Activated naive CD4-positive, alpha-beta T cell treated with anti-CD3 and anti-CD28 coated beads, Interleukin-2, amount 10 ng/mL, durations not matched to agents 7 days and 5 days (primary cell): ENCODE results near the gene ZNF609.

Experiments
- CTCF ChIA-PET: fragments of 350-600 bp; sonication (Branson Sonifier 250); formaldehyde crosslinking; loops from one replicate; lab custom pipeline; 2021; ENCODE audit warnings: antibody characterized with exemption; lab: Charles Lee
- DNase-seq: peaks from one replicate; pipeline ENCODE4 v3.0.0-alpha.2; 2020
- H3K27ac Mint-ChIP-seq: one replicate; pipeline ENCODE4 v1.8.0; 2021; ENCODE audit warnings: mild to moderate bottlenecking, moderate library complexity, mixed read lengths
- H3K27me3 Mint-ChIP-seq: one replicate; pipeline ENCODE4 v1.8.0; 2021; ENCODE audit warnings: mild to moderate bottlenecking, mixed read lengths
- H3K36me3 Mint-ChIP-seq: one replicate; pipeline ENCODE4 v1.8.0; 2021; ENCODE audit warnings: mixed read lengths
- H3K4me1 Mint-ChIP-seq: one replicate; pipeline ENCODE4 v1.8.0; 2021; ENCODE audit warnings: mixed read lengths
- H3K4me3 Mint-ChIP-seq: one replicate; pipeline ENCODE4 v1.8.0; 2021; ENCODE audit warnings: mild to moderate bottlenecking, moderate library complexity, mixed read lengths
- H3K9me3 Mint-ChIP-seq: one replicate; pipeline ENCODE4 v1.8.0; 2021; ENCODE audit warnings: mixed read lengths

Gene ZNF609

DNA sequence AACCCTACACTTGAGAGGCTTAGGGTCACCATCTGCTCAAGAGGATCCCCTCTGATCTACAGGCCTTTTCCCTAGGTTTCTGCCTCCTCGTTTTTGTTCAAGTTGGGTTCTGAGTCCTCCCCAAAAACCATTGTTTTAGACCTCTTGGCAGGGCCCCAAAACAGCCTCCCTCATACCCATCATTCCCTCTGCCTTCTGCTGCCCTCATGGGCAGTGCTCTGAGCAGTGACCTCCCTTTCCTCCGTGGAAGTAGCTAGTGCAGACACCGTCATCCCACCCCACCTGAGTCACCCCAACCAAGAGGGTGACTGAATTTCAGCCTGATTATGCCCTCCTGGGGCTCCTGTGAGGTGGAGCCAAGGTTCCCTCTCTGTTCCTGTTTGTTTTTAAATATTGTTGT lies 223.0 kb downstream of the ZNF609 start:
- no peak overlapping the region for H3K27ac Mint-ChIP-seq
- no peaks in the 10 kb centered on the region for H3K9me3 Mint-ChIP-seq
- CTCF ChIA-PET, result interaction anchor here (0.6 to 6.1 kb wide), 4 partner anchors 10 to 256 kb away, joined by 3 to 78 read pairs (median 6); no protein-coding TSS in a partner anchor
- H3K4me3 Mint-ChIP-seq, result no peak overlapping the region
- no peaks in the 10 kb centered on the region for H3K4me1 Mint-ChIP-seq
- H3K36me3 Mint-ChIP-seq, result peaks cover 58% of the 10 kb centered on the region
- DNase-seq, result no peak
- no peaks in the 10 kb centered on the region for H3K27me3 Mint-ChIP-seq

DNA sequence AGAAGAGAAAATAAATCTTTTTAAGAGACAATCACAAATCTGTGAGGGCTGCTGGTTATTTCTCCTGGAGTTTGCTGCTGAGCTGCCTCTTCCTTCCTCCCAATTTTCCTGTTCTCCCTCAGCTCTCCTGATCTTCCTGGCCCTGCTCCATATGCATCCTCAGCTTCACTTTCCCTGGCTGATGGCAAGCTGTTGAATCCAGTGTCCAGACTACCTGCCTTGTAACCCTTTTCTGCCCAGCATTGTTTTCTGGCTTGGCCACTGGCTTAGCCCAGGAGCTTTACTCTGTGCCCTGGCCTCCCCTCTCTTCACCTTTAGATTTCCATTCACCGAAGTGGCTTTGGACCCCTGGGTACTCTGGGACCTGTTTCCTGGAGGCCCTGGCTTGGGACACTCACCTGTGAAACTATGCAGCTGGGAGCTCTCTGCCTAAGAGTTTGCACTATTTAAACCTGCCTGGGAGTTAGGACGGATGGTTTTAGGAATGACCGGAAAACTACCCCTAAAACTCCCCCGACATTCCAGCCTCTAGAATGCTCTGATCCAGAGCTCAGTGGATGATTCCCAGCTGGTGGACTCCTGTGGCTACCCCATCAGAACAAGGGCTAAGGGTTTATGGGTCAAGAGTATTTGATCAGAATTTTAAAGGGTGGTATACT lies 225.0 kb downstream of the ZNF609 start:
- Mint-ChIP-seq H3K4me3 (no peak overlapping the region), H3K4me1 (no peaks in the 10 kb centered on the region), H3K27me3 (no peaks in the 10 kb centered on the region), H3K9me3 (no peaks in the 10 kb centered on the region), H3K27ac (no peak overlapping the region), H3K36me3 (peaks cover 48% of the 10 kb centered on the region)
- CTCF ChIA-PET, result interaction anchor here (1.9 to 6.1 kb wide), 3 partner anchors 12 to 45 kb away, joined by 7 to 78 read pairs (median 9); no protein-coding TSS in a partner anchor
- no peak for DNase-seq

DNA sequence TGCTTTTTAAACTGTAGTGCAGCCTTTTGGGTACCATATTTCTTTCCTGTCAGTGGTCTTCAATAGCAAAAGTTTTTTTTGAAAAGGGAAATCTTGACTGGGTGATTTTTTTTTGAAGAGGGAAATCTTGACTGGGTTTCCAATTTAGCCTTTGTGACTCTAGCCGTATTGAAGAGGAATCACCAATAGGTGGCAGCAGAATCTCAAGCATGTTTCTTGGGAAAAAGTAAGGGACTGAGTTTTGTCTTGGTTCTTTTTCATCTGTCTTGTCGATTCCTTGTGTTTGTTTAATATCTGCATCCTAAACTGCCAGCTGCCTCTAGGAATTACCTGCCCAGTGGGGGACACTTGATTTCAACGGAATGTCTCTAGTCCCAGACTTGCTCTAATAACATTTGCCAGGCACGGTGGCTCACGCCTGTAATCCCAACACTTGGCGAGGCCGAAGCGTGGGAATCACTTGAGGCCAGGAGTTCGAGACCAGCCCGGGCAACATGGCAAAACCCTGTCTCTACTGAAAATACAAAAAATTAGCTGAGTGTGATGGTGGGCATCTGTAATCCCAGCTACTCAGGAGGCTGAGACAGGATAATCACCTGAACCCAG lies 225.9 kb downstream of the ZNF609 start:
- CTCF ChIA-PET, result interaction anchor here (0.9 to 6.1 kb wide), 15 partner anchors 10 to 299 kb away, joined by 3 to 78 read pairs (median 4); partner anchors contain the start of gene TRIP4
- no peak overlapping the region for H3K4me3 Mint-ChIP-seq
- H3K36me3 Mint-ChIP-seq, result peaks cover 46% of the 10 kb centered on the region
- no peaks in the 10 kb centered on the region for H3K27me3 Mint-ChIP-seq
- no peaks in the 10 kb centered on the region for H3K4me1 Mint-ChIP-seq
- H3K27ac Mint-ChIP-seq, result peak overlapping the region; percentile 25
- no peaks in the 10 kb centered on the region for H3K9me3 Mint-ChIP-seq
- DNase-seq, result peak; percentile 37

DNA sequence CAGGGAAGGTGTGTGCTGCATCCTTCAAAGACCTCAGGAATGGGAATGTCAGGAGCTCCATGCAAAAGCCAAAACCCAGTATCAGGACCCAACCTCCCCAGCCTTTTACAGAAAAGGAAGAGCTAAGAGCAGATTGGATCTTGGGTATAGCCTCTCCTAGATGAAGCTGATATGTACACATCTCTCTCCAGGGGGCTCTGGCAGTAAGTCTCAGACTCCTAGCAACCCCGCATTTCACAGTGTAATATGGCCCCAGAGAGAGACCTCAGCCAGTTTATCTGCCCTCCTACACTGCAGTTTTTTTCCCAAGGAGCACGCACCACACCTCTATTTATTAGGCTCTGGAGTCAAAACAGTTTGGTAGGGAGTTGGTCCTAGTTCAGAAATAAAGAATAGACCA lies 226.8 kb downstream of the ZNF609 start:
- no peaks in the 10 kb centered on the region for H3K9me3 Mint-ChIP-seq
- H3K36me3 Mint-ChIP-seq, result peaks cover 51% of the 10 kb centered on the region
- no peaks in the 10 kb centered on the region for H3K27me3 Mint-ChIP-seq
- H3K4me1 Mint-ChIP-seq, result no peaks in the 10 kb centered on the region
- H3K4me3 Mint-ChIP-seq, result no peak overlapping the region
- no peak overlapping the region for H3K27ac Mint-ChIP-seq
- no peak for DNase-seq
- CTCF ChIA-PET, result interaction anchor here (0.8 to 6.1 kb wide), 15 partner anchors 9 to 300 kb away, joined by 3 to 78 read pairs (median 4); partner anchors contain the start of gene TRIP4

DNA sequence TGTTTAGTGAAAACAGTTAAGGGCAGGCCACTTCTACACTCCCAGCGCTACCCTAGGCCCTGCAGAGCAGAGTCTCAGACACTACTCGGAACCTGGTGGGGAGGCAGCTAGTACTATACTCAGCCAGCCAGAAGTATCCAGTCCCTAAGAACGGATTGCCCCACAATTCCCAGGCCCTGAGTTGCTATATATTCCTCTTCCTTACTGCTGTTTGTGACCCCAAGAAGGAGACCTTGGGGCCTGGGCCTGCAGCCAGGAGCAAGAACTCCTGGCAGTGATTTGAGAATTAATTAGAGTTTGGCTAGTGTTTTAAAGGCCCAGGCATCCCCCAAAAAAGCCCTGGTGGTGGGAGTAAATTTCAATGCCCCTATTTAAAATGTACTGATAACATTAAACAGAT lies 227.3 kb downstream of the ZNF609 start:
- Mint-ChIP-seq H3K9me3 (no peaks in the 10 kb centered on the region), H3K36me3 (peaks cover 49% of the 10 kb centered on the region), H3K27me3 (no peaks in the 10 kb centered on the region), H3K27ac (peak overlapping the region; percentile 79), H3K4me3 (no peak overlapping the region), H3K4me1 (no peaks in the 10 kb centered on the region)
- DNase-seq, result no peak
- CTCF ChIA-PET, result interaction anchor here (0.8 to 6.1 kb wide), 7 partner anchors 10 to 261 kb away, joined by 3 to 78 read pairs (median 7); no protein-coding TSS in a partner anchor

DNA sequence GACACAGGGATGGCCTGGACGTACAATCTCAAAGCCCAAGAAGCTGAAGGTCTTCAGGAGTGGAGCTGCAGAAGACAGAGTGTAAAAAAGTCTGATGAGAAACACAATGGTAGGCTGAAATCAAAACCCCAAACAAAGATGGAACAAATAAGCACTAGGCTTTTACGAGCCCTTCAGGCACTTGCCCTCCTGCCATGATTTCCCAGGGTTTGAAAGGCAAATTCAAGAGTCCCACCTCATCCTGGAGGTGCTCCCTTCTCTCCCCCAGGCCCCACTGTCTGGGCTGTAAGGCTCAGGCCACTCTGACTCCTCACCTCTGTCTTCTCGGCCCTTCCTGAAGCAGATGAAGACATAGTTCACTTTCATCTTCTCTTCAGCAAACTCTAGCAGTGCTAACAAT lies 228.4 kb downstream of the ZNF609 start:
- Mint-ChIP-seq H3K36me3 (peaks cover 47% of the 10 kb centered on the region), H3K4me1 (no peaks in the 10 kb centered on the region), H3K27ac (peak overlapping the region; percentile 12), H3K27me3 (no peaks in the 10 kb centered on the region), H3K9me3 (no peaks in the 10 kb centered on the region), H3K4me3 (no peak overlapping the region)
- DNase-seq, result no peak
- CTCF ChIA-PET, result interaction anchor here (4.1 kb wide), 1 partner anchor 39 kb away, joined by 24 read pairs; no protein-coding TSS in a partner anchor

DNA sequence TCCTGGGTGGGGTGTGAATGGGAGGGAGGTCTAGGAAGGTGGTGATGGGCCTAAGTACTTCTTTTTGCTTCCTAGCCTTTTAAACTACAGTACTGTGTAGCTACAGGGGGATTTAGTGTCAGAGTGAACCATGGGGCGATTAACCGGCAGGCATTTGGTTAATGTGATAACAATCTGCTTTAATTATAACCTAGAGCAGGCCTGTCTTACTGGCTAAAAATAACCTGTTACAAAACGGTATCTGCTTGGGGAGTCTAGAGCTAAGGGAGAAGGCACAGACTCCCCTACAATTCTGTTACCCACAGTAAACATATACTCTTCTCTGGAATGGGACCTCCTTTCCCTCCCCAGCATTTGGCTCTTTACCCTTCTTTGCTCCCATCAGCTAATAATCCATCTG lies 229.6 kb downstream of the ZNF609 start:
- DNase-seq, result no peak
- H3K27ac Mint-ChIP-seq, result no peak overlapping the region
- no peak overlapping the region for H3K4me3 Mint-ChIP-seq
- no peaks in the 10 kb centered on the region for H3K4me1 Mint-ChIP-seq
- CTCF ChIA-PET, result interaction anchor here (0.6 to 4.1 kb wide), 4 partner anchors 19 to 1809 kb away, joined by 3 to 24 read pairs (median 3); no protein-coding TSS in a partner anchor
- no peaks in the 10 kb centered on the region for H3K9me3 Mint-ChIP-seq
- H3K27me3 Mint-ChIP-seq, result no peaks in the 10 kb centered on the region
- peaks cover 44% of the 10 kb centered on the region for H3K36me3 Mint-ChIP-seq

DNA sequence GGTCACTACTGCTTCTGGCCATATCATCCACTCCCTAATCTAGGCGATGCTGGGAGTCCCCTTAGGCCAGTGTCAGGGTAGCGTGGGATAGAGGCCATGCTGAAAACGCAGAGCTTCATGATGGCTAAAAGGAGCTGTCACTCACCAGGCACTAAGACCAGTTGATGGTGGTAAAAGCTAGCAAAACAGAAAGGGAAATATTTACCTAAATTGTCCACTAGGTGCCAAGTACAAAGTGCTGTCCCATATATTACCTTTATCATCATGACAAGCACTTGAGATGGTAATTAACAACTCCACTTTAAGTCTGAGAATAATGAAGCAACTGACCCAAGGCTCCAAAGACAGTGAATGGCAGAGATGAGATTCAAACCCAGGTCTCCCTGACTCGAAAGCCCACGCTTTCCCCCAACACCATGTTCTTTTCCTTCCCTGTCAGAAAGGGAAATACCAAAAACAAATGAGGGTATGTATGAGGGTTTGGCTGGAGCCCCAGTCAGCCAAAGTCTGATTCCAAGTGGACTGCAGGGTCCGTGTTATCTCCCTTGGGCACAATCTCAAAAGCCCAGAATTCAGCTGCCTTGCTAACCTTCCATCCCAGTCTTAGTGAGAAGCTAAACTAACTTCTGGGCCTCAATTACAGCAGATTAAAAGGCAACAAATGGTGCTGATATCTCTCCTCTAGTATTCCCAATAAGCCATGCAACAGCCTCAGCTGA lies 230.4 kb downstream of the ZNF609 start:
- Mint-ChIP-seq H3K4me3 (no peak overlapping the region), H3K9me3 (no peaks in the 10 kb centered on the region), H3K27me3 (no peaks in the 10 kb centered on the region), H3K27ac (peak overlapping the region; percentile 5), H3K4me1 (no peaks in the 10 kb centered on the region), H3K36me3 (peaks cover 46% of the 10 kb centered on the region)
- CTCF ChIA-PET, result interaction anchor here (0.6 to 4.1 kb wide), 4 partner anchors 37 to 1095 kb away, joined by 3 to 24 read pairs (median 4); no protein-coding TSS in a partner anchor
- DNase-seq, result no peak

DNA sequence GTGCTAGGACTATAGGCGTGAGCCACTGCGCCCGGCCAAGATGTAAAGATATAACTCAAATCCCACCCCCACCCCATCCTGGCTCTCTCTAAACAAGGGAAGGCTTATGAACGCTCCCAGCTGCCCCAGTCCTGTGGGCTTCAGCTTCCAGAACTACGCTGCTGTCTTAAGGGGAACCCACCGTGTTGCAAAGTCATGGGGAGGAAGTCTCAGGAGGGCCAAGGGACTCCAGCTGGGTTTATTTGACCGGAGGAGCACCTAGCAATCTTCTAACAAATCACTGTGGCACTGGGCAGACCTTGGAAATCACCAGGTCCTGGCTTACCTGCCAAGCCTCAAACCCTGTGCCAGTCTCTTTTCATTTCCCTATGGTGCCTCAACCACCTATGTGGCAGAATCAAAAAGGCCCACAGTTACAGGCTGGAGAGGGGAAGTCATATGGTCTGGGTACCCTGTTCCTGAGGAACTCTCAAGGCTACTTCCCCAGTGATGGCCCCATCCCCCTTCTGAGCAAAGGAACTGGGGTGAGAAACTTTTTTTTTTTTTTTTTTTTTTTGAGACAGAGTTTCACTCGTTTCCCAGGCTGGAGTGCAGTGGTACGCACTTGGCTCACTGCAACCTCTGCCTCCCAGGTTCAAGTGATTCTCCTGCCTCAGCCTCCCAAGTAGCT lies 231.7 kb downstream of the ZNF609 start:
- Mint-ChIP-seq H3K27ac (no peak overlapping the region), H3K4me1 (no peaks in the 10 kb centered on the region), H3K9me3 (no peaks in the 10 kb centered on the region), H3K27me3 (no peaks in the 10 kb centered on the region), H3K4me3 (no peak overlapping the region), H3K36me3 (peaks cover 42% of the 10 kb centered on the region)
- DNase-seq, result no peak
- CTCF ChIA-PET, result interaction anchor here (0.6 to 4.1 kb wide), 4 partner anchors 31 to 117 kb away, joined by 3 to 24 read pairs (median 4); no protein-coding TSS in a partner anchor

DNA sequence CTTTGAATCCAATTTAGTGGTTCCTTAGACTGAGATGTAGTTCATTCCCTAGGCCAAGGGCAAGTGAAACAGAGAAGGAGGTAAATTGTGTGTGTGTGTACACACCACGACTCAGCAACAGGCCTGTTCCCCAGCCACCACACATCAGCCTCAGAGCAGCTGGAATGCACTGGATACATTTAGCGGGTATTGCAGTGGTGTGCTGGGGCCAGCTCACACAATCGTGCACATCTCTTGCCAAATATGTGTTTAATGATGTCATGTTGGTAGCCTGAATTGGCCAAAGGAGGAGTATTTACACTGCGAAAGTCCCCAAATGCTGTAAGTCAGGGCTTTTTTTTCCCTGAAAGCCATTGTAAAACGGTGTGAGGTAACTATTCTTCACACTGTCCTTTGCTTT lies 232.8 kb downstream of the ZNF609 start:
- DNase-seq, result no peak
- peaks cover 34% of the 10 kb centered on the region for H3K36me3 Mint-ChIP-seq
- no peaks in the 10 kb centered on the region for H3K27me3 Mint-ChIP-seq
- H3K9me3 Mint-ChIP-seq, result no peaks in the 10 kb centered on the region
- CTCF ChIA-PET, result interaction anchor here (1.3 kb wide), 1 partner anchor 35 kb away, joined by 4 read pairs; no protein-coding TSS in a partner anchor
- no peak overlapping the region for H3K27ac Mint-ChIP-seq
- H3K4me1 Mint-ChIP-seq, result peaks cover 6% of the 10 kb centered on the region
- no peak overlapping the region for H3K4me3 Mint-ChIP-seq

DNA sequence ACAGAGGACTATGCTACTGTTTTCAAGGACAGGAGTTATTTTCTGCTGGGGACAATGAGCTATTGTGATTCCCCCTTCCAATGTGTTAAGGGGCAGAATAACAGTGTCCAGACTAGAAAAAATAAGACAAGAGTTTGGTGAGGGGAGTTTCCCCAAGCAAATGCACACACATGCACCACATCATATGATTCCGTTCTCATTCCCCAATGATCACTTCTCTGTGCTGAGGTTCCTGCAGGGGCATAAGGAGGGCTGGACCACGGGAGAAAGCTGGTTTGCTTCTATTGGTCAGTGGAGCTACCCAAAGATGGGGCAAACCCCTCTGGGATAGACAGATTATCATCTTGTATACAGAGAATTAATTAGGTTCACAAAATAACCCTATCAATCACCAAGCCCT lies 234.4 kb downstream of the ZNF609 start:
- Mint-ChIP-seq H3K4me1 (peaks cover 22% of the 10 kb centered on the region), H3K36me3 (peaks cover 28% of the 10 kb centered on the region), H3K4me3 (no peak overlapping the region), H3K27ac (no peak overlapping the region), H3K27me3 (no peaks in the 10 kb centered on the region), H3K9me3 (no peaks in the 10 kb centered on the region)
- DNase-seq, result no peak
- CTCF ChIA-PET, result interaction anchor here (0.6 to 2.6 kb wide), 3 partner anchors 8 to 117 kb away, joined by 3 to 10 read pairs (median 4); no protein-coding TSS in a partner anchor

DNA sequence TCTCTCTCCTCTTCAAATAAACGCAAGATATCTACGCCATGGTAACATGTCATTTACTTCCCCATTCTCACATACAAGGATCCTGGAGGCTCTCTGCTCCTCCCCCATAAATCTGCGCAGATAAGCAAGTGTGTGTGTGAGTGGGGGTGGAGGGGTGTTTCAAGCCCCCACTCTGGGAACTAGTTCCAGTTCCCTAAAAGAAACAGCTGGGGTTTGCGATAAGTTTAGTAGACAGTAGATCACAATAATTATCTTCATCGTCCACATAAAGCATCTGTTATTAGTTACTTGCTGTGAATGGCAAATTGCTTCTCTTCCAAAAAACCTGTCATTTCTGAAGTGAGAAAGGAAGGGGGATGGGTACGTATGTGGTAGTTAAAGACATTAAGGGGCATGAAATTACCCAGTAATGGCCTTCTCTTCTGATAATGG lies 235.2 kb downstream of the ZNF609 start:
- Mint-ChIP-seq H3K4me1 (peaks cover 29% of the 10 kb centered on the region), H3K27ac (no peak overlapping the region), H3K4me3 (no peak overlapping the region), H3K36me3 (peaks cover 31% of the 10 kb centered on the region), H3K9me3 (no peaks in the 10 kb centered on the region), H3K27me3 (no peaks in the 10 kb centered on the region)
- no peak for DNase-seq
- CTCF ChIA-PET, result interaction anchor here (0.9 to 2.6 kb wide), 2 partner anchors 9 to 33 kb away, joined by 4 to 10 read pairs; no protein-coding TSS in a partner anchor

DNA sequence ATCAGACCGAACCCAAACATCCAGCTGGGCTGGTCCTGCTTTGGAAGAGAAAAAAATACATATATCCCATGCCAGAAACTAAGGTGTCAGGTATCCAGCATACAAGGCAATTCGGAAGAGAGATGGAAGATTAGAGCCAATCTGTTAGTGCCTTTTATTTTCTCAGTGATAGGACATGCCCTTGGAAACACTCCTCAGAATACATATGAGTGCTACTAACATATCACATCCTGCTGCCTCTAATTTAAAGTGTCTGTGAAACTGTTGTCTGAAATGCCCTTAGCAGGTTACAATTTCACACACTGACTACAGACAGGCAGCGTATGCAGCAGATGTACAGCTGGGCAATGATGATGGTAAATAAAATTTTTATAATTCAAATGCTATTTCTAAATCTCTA lies 236.1 kb downstream of the ZNF609 start:
- Mint-ChIP-seq H3K4me1 (peaks cover 38% of the 10 kb centered on the region), H3K4me3 (no peak overlapping the region), H3K9me3 (no peaks in the 10 kb centered on the region), H3K36me3 (peaks cover 28% of the 10 kb centered on the region), H3K27me3 (no peaks in the 10 kb centered on the region), H3K27ac (no peak overlapping the region)
- no peak for DNase-seq
- CTCF ChIA-PET, result interaction anchor here (0.7 to 2.6 kb wide), 2 partner anchors 10 to 350 kb away, joined by 3 to 10 read pairs; no protein-coding TSS in a partner anchor
